HG02840 (cell line): ENCODE results near the gene WNK3.
A peak's percentile ranks its signal among the peaks of the same experiment; 100 is the strongest.

ENCODE experiments used
- ATAC-seq: cut with Tn5 transposase; IDR thresholded peaks from one replicate; pipeline ENCODE4 v1.9.1; 2021; ENCODE audit warnings: mild to moderate bottlenecking, moderate library complexity, moderate number of reproducible peaks; ENCODE audit not compliant: unreplicated experiment, low FRiP score

The WNK3 gene

GRCh38 chrX:54248309-54248708 lies 109.5 kb downstream of the WNK3 start:
- no peak for ATAC-seq

GRCh38 chrX:54246866-54247265 lies 111.0 kb downstream of the WNK3 start:
- ATAC-seq = no peak

GRCh38 chrX:54238588-54238987 lies 119.3 kb downstream of the WNK3 start:
- ATAC-seq = no peak

- no peak for ATAC-seq
Observed at GRCh38 chrX:54237014-54237413, 120.8 kb downstream of the WNK3 start.

GRCh38 chrX:54230435-54231148 lies 127.3 kb downstream of the WNK3 start:
- ATAC-seq = no peak

- ATAC-seq = no peak
Observed at GRCh38 chrX:54223581-54223980, 134.3 kb downstream of the WNK3 start.

GRCh38 chrX:54213603-54214002 lies 144.2 kb downstream of the WNK3 start:
- ATAC-seq = no peak

- no peak for ATAC-seq
Observed at GRCh38 chrX:54208531-54208930, 149.3 kb downstream of the WNK3 start.

- ATAC-seq = no peak
Observed at GRCh38 chrX:54198262-54198661, 159.6 kb downstream of the WNK3 start.

- ATAC-seq = no peak
Observed at GRCh38 chrX:54194982-54195588, 162.8 kb downstream of the WNK3 start.

GRCh38 chrX:54193085-54193821 lies 164.6 kb downstream of the WNK3 start:
- ATAC-seq = no peak

GRCh38 chrX:54184474-54184873 lies 173.4 kb downstream of the WNK3 start:
- no peak for ATAC-seq

- ATAC-seq = peak; percentile 38
Observed at GRCh38 chrX:54182864-54183613, 174.8 kb downstream of the WNK3 start, which contains the start of gene FAM120C. FAM120C (minus strand) TSS chrX:54183254; CDS start chrX:54183198, 56 bp downstream.

GRCh38 chrX:54182194-54182863 lies 175.5 kb downstream of the WNK3 start:
- ATAC-seq = peak; percentile 58

- no peak for ATAC-seq
Observed at GRCh38 chrX:54181202-54181953, 176.5 kb downstream of the WNK3 start.

- no peak for ATAC-seq
Observed at GRCh38 chrX:54180403-54180802, 177.4 kb downstream of the WNK3 start.

- ATAC-seq = no peak
Observed at GRCh38 chrX:54178100-54178940, 179.5 kb downstream of the WNK3 start.

GRCh38 chrX:54177306-54177705 lies 180.5 kb downstream of the WNK3 start:
- no peak for ATAC-seq

- ATAC-seq = no peak
Observed at GRCh38 chrX:54173791-54174190, 184.1 kb downstream of the WNK3 start.
